NT2/D1 (cell line): ENCODE measurements around the gene PEX26.

Source experiments
- SUZ12 ChIP-seq: IDR thresholded peaks from 2 replicates; pipeline ENCODE4 v1.6.1; 2011; ENCODE audit not compliant: insufficient read length, insufficient read depth; ENCODE audit errors: extremely low read depth
- YY1 ChIP-seq: IDR thresholded peaks from 2 replicates; pipeline ENCODE4 v1.6.1; 2011; ENCODE audit not compliant: insufficient read length, insufficient read depth
- ZNF274 ChIP-seq: IDR thresholded peaks from 2 replicates; pipeline ENCODE4 v1.6.1; 2011; ENCODE audit warnings: mild to moderate bottlenecking, low read depth, low read length

DNA sequence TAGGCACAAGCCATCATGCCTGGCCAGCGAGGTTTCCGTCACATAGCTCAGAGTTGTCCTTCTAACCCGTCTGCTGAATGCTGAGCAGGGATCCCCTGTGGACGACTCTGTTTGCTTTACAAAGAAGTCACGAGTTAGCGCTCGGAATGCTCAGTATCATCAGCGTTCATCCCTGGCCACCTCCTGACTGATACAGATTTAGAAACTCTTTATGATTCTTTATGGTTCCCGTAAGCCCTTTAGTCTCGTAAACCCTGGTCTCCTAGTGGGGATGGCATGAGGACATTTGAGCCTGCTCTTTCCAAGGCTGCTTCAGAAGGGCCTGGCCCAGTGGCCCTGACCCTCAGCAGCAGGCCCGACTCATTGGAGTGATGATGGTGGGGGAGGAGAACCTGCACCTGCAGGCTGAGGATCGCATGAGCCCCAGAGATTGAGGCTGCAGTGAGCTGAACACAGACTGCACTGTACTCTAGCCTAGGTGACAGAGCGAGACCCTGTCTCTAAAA is 9.6 kb downstream of the PEX26 start:
- TF ChIP-seq SUZ12 (no peak), YY1 (no peak), ZNF274 (no peak)
